Vagina (tissue), 2 donors: Measurements from ENCODE around the gene LXN. TPM values are rescaled to one million over a fixed set of nuclear protein-coding genes. Genes with fewer than 3 reads are reported as not detected.

Experiments used
- DNase-seq, 2 donors: peaks; one replicate each; pipeline ENCODE4 v3.0.0-alpha.2; 2017; ENCODE audit errors: extremely low spot score in 2 of 2
- H3K27ac ChIP-seq: fragments of 200-600 bp; sonication (generic); one replicate; pipeline ENCODE4 v1.5.1; 2019
- H3K27me3 ChIP-seq: fragments of 200-600 bp; sonication (generic); one replicate; pipeline ENCODE4 v1.5.1; 2019
- H3K36me3 ChIP-seq, 2 donors: fragments of 200-600 bp; sonication (generic); one replicate each; pipeline ENCODE4 v1.5.1; 2017 to 2019
- H3K4me1 ChIP-seq: fragments of 200-600 bp; sonication (generic); one replicate; pipeline ENCODE4 v1.5.1; 2019
- H3K4me3 ChIP-seq, 2 donors: fragments of 200-600 bp; sonication (generic); 1 replicate in 1 of 2; 2 replicates in 1 of 2; pipeline ENCODE4 v1.5.1; 2016 to 2019
- H3K9me3 ChIP-seq: fragments of 200-600 bp; sonication (generic); one replicate; pipeline ENCODE4 v1.5.1; 2019
- CTCF ChIP-seq, 3 experiments: fragments of 450-650 bp in 2 of 3; fragments of 200-600 bp in 1 of 3; sonication (generic) in 1 of 3; IDR thresholded peaks; one replicate each; pipeline ENCODE4 v1.5.1; 2017 to 2019; ENCODE audit warnings: antibody characterized with exemption in 3 of 3, mild to moderate bottlenecking in 2 of 3, moderate library complexity in 2 of 3
- POLR2A ChIP-seq, 2 donors: fragments of 450-650 bp; IDR thresholded peaks; one replicate each; pipeline ENCODE4 v1.6.1; 2017; ENCODE audit warnings: antibody characterized with exemption in 2 of 2, mild to moderate bottlenecking in 2 of 2, moderate library complexity in 2 of 2
- POLR2AphosphoS5 ChIP-seq, 2 donors: sonication (generic); formaldehyde crosslinking; IDR thresholded peaks; one replicate each; pipeline ENCODE4 v1.9.0; 2017; ENCODE audit warnings: antibody characterized with exemption in 2 of 2, mild to moderate bottlenecking in 2 of 2, low read depth in 1 of 2; ENCODE audit not compliant: insufficient read depth in 1 of 2
- intact Hi-C: fragments of 100-400 bp; cut with DNase I; formaldehyde crosslinking; loops from one replicate; pipeline ENCODE4 v1.15.1; 2023
- total RNA-seq: library from RNA; depleted of rRNA; stranded (reverse); fragments of >200 nt; gene quantifications from one replicate; pipeline ENCODE4 v1.2.3, GENCODE V29; 2016

Gene LXN
- total RNA-seq, 1 donor from 2014 or later = 22.6 TPM

DNA sequence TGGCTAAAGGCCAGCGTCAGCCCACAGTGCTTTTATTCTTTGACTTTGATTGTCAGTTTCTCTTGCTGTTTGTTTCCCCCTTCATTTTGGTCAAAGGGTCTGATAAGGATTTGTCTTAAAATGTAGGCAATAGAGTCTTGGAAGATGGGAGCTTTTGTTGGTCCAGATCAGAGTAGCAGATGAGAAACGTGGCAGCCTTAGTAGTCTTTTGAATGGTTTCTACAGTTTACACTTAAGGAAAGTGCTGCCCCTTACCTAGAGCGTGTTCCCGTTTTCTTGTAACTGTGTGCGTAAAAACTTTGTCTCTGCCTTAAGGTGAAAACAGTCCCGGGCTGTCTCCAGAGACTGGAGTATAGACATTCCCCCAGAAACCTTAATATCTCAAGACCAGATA, 630 bp downstream of the LXN start:
- no peak for DNase-seq
- TF ChIP-seq POLR2AphosphoS5 (IDR thresholded peaks at IDR 0.05; ENCODE audit: insufficient read depth in 1 of 2, low read depth in 1 of 2) (no peak), CTCF (IDR thresholded peaks at IDR 0.05) (no peak), POLR2A (IDR thresholded peaks at IDR 0.05) (no peak)
- Histone ChIP-seq H3K36me3 (peaks cover 0 to 13% of the 10 kb centered on the region in 2 donors), H3K27me3 (no peaks in the 10 kb centered on the region), H3K27ac (peak overlapping the region; percentile 78), H3K4me3 (peak overlapping the region; percentile 52 to 54), H3K9me3 (no peaks in the 10 kb centered on the region), H3K4me1 (peaks cover 14% of the 10 kb centered on the region)
- intact Hi-C loops = loop anchor here (10.0 kb wide), 1 partner anchor 63 kb away; the partner anchor contains the start of gene RARRES1

- Histone ChIP-seq H3K27ac (no peak overlapping the region), H3K4me3 (no peak overlapping the region), H3K9me3 (no peaks in the 10 kb centered on the region), H3K36me3 (peaks cover 0 to 32% of the 10 kb centered on the region in 2 donors), H3K4me1 (peaks cover 14% of the 10 kb centered on the region), H3K27me3 (no peaks in the 10 kb centered on the region)
- TF ChIP-seq CTCF (IDR thresholded peaks at IDR 0.05) (no peak), POLR2A (IDR thresholded peaks at IDR 0.05) (no peak), POLR2AphosphoS5 (IDR thresholded peaks at IDR 0.05; ENCODE audit: insufficient read depth in 1 of 2, low read depth in 1 of 2) (no peak)
- DNase-seq = no peak
- intact Hi-C loops = loop anchor here (10.0 kb wide), 1 partner anchor 136 kb away; the partner anchor contains the start of gene MFSD1
Observed at GRCh38 chr3:158668506-158668905, 3.9 kb downstream of the LXN start.

DNA sequence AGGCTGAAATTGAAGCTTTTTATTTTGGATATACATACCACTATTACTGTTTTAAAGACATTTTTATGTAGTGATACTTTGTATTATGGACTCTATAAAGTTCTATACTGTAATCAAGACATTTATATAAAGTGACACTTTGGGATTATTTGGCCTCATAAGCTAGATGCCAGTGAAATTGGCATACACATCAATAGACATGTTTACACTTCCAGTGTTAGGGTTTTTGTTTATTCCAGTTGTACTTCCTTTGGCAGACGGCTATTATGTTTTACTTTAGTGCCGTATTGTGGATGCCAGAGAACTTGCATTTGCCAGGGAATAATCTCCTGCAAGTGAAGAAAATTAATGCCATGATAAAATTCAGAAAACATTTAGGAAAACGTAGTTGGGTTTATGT, 6.0 kb downstream of the LXN start:
- no peak overlapping the region for H3K4me3 ChIP-seq
- H3K4me1 ChIP-seq = peaks cover 5% of the 10 kb centered on the region
- DNase-seq = no peak
- no peaks in the 10 kb centered on the region for H3K9me3 ChIP-seq
- H3K27ac ChIP-seq = no peak overlapping the region
- TF ChIP-seq POLR2A (IDR thresholded peaks at IDR 0.05) (no peak), POLR2AphosphoS5 (IDR thresholded peaks at IDR 0.05; ENCODE audit: insufficient read depth in 1 of 2, low read depth in 1 of 2) (no peak), CTCF (IDR thresholded peaks at IDR 0.05) (no peak)
- H3K27me3 ChIP-seq = no peaks in the 10 kb centered on the region
- H3K36me3 ChIP-seq = peaks cover 0 to 38% of the 10 kb centered on the region in 2 donors
- intact Hi-C loops = loop anchor here (10.0 kb wide), 1 partner anchor 138 kb away; the partner anchor contains the start of gene MFSD1

DNA sequence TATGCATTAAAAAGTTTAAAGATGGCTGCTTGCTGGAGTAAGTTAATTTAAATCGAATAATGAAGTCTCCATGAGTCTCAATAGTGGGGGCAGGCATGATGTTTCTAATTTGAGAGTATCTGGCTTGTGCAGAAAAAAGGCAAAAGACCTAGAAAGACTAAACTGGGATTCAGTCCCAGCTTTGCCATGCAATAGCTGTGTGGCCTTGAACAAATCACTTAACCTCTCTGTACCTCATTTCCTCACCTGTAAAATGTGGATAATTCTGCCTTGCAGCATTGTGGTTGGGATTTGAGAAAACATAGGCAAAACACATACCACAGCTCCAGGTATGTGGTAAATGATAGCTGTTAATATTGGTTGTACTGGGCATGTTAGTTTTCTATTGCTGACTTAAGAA, 8.6 kb downstream of the LXN start:
- H3K9me3 ChIP-seq = no peaks in the 10 kb centered on the region
- no peaks in the 10 kb centered on the region for H3K27me3 ChIP-seq
- peaks cover 0 to 55% of the 10 kb centered on the region in 2 donors for H3K36me3 ChIP-seq
- intact Hi-C loops = loop anchor here (10.0 kb wide), 1 partner anchor 141 kb away; the partner anchor contains the start of gene MFSD1
- H3K4me3 ChIP-seq = no peak overlapping the region
- H3K27ac ChIP-seq = no peak overlapping the region
- TF ChIP-seq POLR2A (IDR thresholded peaks at IDR 0.05) = no peak
- no peak for TF ChIP-seq POLR2AphosphoS5 (IDR thresholded peaks at IDR 0.05; ENCODE audit: insufficient read depth in 1 of 2, low read depth in 1 of 2)
- no peak for TF ChIP-seq CTCF (IDR thresholded peaks at IDR 0.05)
- DNase-seq = no peak
- H3K4me1 ChIP-seq = no peaks in the 10 kb centered on the region

DNA sequence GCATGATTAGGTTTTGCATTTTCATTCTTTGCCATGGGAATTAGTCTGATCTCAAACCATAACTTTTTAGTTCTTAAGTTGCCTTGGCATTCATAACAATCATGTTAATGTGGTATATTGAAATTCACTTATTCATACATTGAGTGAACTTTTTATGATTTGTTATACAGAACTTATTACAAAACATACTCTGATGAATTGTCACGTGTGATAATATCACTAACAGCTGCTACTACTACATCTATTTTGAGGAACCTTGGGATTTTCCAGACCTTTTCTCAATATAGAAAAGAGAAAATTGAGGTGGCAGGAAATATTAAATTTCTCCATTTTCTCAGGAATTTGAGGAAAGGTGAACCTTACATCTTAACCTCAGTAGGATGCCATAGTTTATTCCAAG, 9.2 kb downstream of the LXN start:
- intact Hi-C loops = loop anchor here (10.0 kb wide), 1 partner anchor 142 kb away; the partner anchor contains the start of gene MFSD1
- peaks cover 0 to 54% of the 10 kb centered on the region in 2 donors for H3K36me3 ChIP-seq
- no peak for TF ChIP-seq POLR2AphosphoS5 (IDR thresholded peaks at IDR 0.05; ENCODE audit: insufficient read depth in 1 of 2, low read depth in 1 of 2)
- no peak for TF ChIP-seq POLR2A (IDR thresholded peaks at IDR 0.05)
- no peak for TF ChIP-seq CTCF (IDR thresholded peaks at IDR 0.05)

More for the DNA sequence above, 9.2 kb downstream of the LXN start:
- H3K4me1 ChIP-seq = no peaks in the 10 kb centered on the region
- no peaks in the 10 kb centered on the region for H3K27me3 ChIP-seq
- no peak for DNase-seq
- H3K4me3 ChIP-seq = no peak overlapping the region
- no peaks in the 10 kb centered on the region for H3K9me3 ChIP-seq
- H3K27ac ChIP-seq = no peak overlapping the region
